Lower lobe of right lung (tissue), 2 donors: ENCODE data around the gene ROBO1. TPM values are rescaled to one million over a fixed set of nuclear protein-coding genes. Genes with fewer than 3 reads are reported as not detected.

Experiments
- ATAC-seq, 2 donors: fragments of 200-7000 bp; cut with Tn5 transposase; one replicate each; pipeline ENCODE4 v1.9.1; 2020 to 2022; ENCODE audit warnings: mild to moderate bottlenecking in 2 of 2, moderate library complexity in 2 of 2
- DNase-seq: peaks from one replicate; pipeline ENCODE4 v3.0.0-alpha.2; 2020
- H3K27ac ChIP-seq: fragments of 200-600 bp; one replicate; pipeline ENCODE4 v1.8.0; 2022
- H3K27me3 ChIP-seq: fragments of 200-600 bp; one replicate; pipeline ENCODE4 v1.8.0; 2022; ENCODE audit warnings: low read depth
- H3K36me3 ChIP-seq: fragments of 200-600 bp; one replicate; pipeline ENCODE4 v1.8.0; 2022; ENCODE audit warnings: mild to moderate bottlenecking
- H3K4me1 ChIP-seq: fragments of 200-600 bp; one replicate; pipeline ENCODE4 v1.8.0; 2022
- H3K4me3 ChIP-seq: fragments of 200-600 bp; one replicate; pipeline ENCODE4 v1.8.0; 2022; ENCODE audit warnings: mild to moderate bottlenecking
- H3K9me3 ChIP-seq: fragments of 200-600 bp; one replicate; pipeline ENCODE4 v1.8.0; 2022
- CTCF ChIP-seq: fragments of 200-600 bp; IDR thresholded peaks from one replicate; pipeline ENCODE4 v1.8.0; 2022; ENCODE audit warnings: antibody characterized with exemption, mild to moderate bottlenecking
- intact Hi-C: fragments of 100-400 bp; cut with DNase I; formaldehyde crosslinking; loops from one replicate; pipeline ENCODE4 v1.11.0; 2022
- total RNA-seq: library from RNA; stranded (reverse); fragmentation: NEBNext Ultra II Directional; extraction: Animal tissue kit (Norgen Biotek cat#: 25700); gene quantifications from one replicate; pipeline ENCODE4 v1.2.1, GENCODE V29; 2021
- donor health status: DM: no; HTN: yes; CAD: no; lungs with severe emphysema.

The ROBO1 gene
- total RNA-seq, 1 donor from 2014 or later, result 14.8 TPM

DNA sequence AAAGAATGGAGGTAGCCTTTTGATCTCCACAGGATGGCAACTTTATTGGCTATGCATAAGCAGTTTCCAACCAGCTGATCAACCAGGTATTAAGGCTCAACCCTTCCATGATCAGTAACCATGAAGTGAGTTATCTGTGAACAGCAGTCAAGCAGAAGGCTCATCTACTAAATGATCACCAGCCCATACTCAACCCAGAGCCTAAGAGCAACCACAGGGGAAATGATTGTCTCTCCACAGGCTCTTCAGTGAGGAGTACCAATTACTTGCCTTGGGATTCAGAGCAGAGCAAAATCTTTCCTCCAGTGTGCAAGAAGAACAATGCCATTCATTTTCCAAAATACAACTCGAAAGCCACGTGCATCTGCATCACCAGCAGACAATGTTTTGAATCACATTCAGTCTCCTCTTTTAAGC lies 754.8 kb downstream of the ROBO1 start:
- H3K4me1 ChIP-seq, result peaks cover 6% of the 10 kb centered on the region

GRCh38 chr3:79012530-79012913 lies 755.3 kb downstream of the ROBO1 start:
- no peak for DNase-seq
- intact Hi-C loops, result no loop called here
- H3K27ac ChIP-seq, result no peak overlapping the region
- ATAC-seq, result no peak
- H3K4me3 ChIP-seq, result no peak overlapping the region
- H3K27me3 ChIP-seq, result peaks cover under 1% of the 10 kb centered on the region
- H3K9me3 ChIP-seq, result no peaks in the 10 kb centered on the region
- H3K36me3 ChIP-seq, result no peaks in the 10 kb centered on the region
- peaks cover 6% of the 10 kb centered on the region for H3K4me1 ChIP-seq
- no peak for TF ChIP-seq CTCF

More for the DNA sequence above, 754.8 kb downstream of the ROBO1 start:
- intact Hi-C loops, result no loop called here
- peaks cover 5% of the 10 kb centered on the region for H3K27me3 ChIP-seq
- no peak for DNase-seq
- no peaks in the 10 kb centered on the region for H3K36me3 ChIP-seq
- ATAC-seq, result no peak
- no peak overlapping the region for H3K27ac ChIP-seq
- no peak for TF ChIP-seq CTCF
- H3K4me3 ChIP-seq, result no peak overlapping the region
- no peaks in the 10 kb centered on the region for H3K9me3 ChIP-seq

DNA sequence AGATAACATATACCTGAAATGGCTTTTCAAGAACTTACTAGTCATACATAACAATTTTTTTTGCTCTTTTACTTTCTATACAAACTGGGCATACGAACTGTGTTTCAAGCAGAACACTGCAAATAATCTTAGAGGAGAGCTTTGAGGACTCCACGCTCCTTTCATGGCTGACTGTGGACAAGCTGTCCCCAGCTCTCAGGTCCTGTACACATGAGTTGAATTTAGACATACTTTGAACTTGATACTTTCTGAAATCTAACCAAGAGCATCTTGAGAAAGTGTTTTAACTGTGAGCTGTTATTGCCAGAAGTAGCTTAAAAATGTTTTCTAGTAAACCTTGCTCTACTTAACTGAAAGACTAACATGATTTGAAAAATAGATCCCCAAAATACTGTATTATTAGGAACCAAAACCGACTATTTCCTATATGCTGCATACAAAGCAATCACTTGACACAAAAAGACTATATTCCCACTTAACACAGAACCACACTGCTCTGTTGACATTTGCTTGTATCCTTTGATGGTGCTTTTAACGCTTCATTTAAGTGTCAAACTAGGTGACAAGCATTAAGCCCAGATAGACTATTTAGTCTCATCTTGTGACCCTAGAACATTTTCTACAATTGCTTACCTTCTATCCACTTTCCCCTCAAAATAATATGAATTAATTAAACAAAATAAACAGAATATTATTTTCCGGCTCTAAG lies 755.8 kb downstream of the ROBO1 start:
- H3K36me3 ChIP-seq, result no peaks in the 10 kb centered on the region
- H3K4me1 ChIP-seq, result peaks cover 6% of the 10 kb centered on the region
- no peaks in the 10 kb centered on the region for H3K27me3 ChIP-seq
- DNase-seq (no peak), ATAC-seq (no peak)
- intact Hi-C loops, result no loop called here
- no peak overlapping the region for H3K4me3 ChIP-seq
- H3K9me3 ChIP-seq, result no peaks in the 10 kb centered on the region
- no peak for TF ChIP-seq CTCF
- no peak overlapping the region for H3K27ac ChIP-seq

DNA sequence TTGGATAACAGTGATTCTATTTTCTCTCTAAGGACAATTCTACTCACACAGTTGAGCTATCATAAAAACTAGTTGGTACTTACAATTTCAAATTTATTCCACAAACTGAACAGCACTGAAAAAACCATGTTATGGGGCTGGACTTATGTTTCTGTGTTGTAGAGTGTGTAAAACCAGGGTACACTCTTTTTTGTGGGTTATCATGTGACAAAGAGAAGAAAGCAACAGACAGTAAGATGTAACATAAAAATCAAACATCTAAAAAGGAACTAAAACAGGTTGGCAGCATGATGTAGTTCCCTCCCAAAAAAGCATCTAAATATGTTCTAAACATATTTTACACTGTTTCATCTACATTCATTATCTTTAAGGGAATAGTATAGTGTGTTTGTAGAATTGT lies 757.9 kb downstream of the ROBO1 start:
- no peak overlapping the region for H3K4me3 ChIP-seq
- no peaks in the 10 kb centered on the region for H3K27me3 ChIP-seq
- H3K9me3 ChIP-seq, result no peaks in the 10 kb centered on the region
- peaks cover 6% of the 10 kb centered on the region for H3K4me1 ChIP-seq
- intact Hi-C loops, result no loop called here
- no peak for TF ChIP-seq CTCF
- DNase-seq (no peak), ATAC-seq (no peak)
- H3K36me3 ChIP-seq, result no peaks in the 10 kb centered on the region
- H3K27ac ChIP-seq, result no peak overlapping the region

GRCh38 chr3:79006077-79006476 lies 761.7 kb downstream of the ROBO1 start:
- intact Hi-C loops, result no loop called here
- no peak overlapping the region for H3K4me3 ChIP-seq
- ATAC-seq (no peak), DNase-seq (no peak)
- H3K4me1 ChIP-seq, result no peaks in the 10 kb centered on the region
- no peaks in the 10 kb centered on the region for H3K9me3 ChIP-seq
- H3K36me3 ChIP-seq, result no peaks in the 10 kb centered on the region
- no peak for TF ChIP-seq CTCF
- H3K27me3 ChIP-seq, result no peaks in the 10 kb centered on the region
- H3K27ac ChIP-seq, result no peak overlapping the region
